ENCODE results near the gene SCMH1.

The SCMH1 gene

DNA sequence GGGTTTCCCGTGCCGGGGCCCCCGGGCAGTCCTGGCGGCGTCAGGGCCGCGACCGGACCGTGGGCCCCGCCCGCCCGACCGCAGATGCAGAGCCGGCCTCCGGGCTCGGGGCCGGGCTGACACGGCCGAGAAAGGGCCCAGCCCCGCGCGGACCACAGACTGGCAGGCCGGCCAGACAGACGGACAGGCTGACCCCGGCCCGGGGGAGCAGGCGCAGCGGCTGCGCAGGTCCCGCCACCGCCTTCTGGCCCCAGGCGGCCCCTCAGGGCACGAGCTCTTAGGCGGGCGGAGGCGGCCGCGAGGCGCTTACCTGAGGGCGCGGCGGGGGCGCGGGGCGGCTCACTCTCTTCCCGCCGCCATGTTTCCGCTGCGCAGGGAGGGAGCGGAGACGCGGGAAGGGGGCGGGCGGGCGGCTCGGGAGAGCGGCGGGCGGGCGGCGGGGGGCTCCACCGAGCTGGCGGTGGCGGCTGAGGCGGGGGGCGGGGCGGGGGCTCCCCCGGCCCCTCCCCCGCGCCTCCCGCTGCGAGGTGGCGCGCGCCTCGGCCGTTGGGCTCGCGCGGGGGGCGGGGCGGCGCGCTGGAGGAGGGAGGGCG is at the start of gene SCMH1:
Gene SCMH1 (minus strand): TSS at position 558 of the 593 bp plus-strand sequence. CDS start 56,173 bp downstream, outside the sequence.
- peak in 1 of 3 donors; percentile 47 for DNase-seq (ENCODE audit: low read depth in 2 of 3, low spot score in 1 of 3)

- no peak for DNase-seq (ENCODE audit: low read depth in 2 of 3, low spot score in 1 of 3)
Measured at GRCh38 chr1:41291195-41291594, 49.1 kb upstream of the SCMH1 start.

- no peak for DNase-seq (ENCODE audit: low read depth in 2 of 3, low spot score in 1 of 3)
Measured at GRCh38 chr1:41289196-41289595, 47.1 kb upstream of the SCMH1 start.

DNA sequence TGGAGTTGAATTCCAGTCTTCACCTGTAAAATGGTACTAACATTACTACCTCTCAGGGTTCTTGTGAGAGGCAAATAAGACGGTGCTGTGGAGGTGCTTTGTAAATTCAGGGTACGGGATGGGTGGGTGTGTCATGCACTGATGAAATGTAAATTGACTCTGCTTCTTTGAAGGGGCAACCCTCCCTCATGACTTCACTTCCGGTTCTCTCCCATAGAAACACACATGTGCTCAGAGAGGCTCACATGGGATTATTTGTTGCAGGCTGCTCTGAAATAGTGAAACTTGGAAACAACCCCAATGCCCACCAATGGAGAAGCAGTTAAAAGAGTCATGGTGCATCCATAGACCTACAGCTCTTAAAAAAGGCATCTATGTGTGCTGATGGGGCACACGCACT is 44.9 kb upstream of the SCMH1 start:
- no peak for DNase-seq (ENCODE audit: low read depth in 2 of 3, low spot score in 1 of 3)

DNA sequence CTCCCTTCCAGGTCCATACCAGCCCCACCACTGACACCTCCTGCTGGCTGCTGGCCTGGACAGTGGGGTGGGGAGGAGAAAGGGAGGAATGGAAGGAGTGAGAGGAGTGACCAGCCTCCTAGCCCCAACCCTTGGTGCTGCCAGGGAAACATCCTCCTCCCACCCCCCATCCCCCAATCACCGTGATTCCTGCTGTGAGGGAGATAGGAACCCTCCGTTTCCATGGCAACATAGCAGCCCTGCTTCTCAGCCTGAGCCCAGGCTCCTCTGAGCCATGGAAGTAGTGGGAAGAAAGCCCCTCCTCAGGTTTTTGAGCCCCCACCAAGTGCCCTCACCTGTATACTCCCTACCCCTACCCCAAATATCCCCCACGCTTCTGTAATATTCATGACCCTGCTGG is 44.4 kb upstream of the SCMH1 start:
- no peak for DNase-seq (ENCODE audit: low read depth in 2 of 3, low spot score in 1 of 3)

GRCh38 chr1:41285818-41286217 is 43.7 kb upstream of the SCMH1 start:
- no peak for DNase-seq (ENCODE audit: low read depth in 2 of 3, low spot score in 1 of 3)

- no peak for DNase-seq (ENCODE audit: low read depth in 2 of 3, low spot score in 1 of 3)
Measured at GRCh38 chr1:41284121-41284520, 42.0 kb upstream of the SCMH1 start.

DNA sequence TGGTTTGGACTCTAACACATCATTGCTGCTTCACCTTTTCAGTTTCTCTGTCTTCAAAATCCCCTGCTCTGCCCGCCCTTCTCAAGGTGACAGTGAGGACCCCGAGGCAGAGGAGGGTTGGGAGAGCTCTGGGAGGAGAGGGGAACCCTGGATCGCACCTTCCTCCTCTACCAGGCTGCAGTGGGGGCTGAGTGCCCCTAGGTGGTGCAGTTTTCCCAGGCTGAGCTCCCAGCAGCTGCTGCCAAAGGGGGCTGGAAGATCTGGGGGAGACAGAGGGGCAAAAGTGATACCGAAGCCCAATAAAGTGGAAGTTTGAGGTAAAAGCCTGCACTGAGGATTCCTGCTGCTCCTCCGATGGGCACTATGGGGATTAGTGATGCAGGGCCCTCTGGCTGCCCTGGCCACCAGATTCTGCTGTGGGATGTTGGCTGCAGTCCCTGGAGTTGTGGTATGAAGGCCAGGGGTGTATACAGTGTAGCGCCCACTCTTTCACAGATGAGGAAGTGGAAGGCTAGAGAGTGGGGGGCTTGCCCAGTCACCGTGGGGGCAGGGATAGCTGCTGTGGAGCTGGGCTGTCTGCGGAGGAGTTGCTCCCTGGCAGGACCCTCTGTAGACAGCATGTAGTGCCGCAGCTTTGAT is 40.7 kb upstream of the SCMH1 start:
- DNase-seq (ENCODE audit: low read depth in 2 of 3, low spot score in 1 of 3) = peak in 2 of 3 donors; percentile 13 to 18

GRCh38 chr1:41281334-41281733 is 39.2 kb upstream of the SCMH1 start:
- no peak for DNase-seq (ENCODE audit: low read depth in 2 of 3, low spot score in 1 of 3)

- no peak for DNase-seq (ENCODE audit: low read depth in 2 of 3, low spot score in 1 of 3)
Measured at GRCh38 chr1:41280202-41281032, 38.3 kb upstream of the SCMH1 start.

GRCh38 chr1:41278076-41278475 is 36.0 kb upstream of the SCMH1 start:
- no peak for DNase-seq (ENCODE audit: low read depth in 2 of 3, low spot score in 1 of 3)

GRCh38 chr1:41277371-41277975 is 35.4 kb upstream of the SCMH1 start:
- no peak for DNase-seq (ENCODE audit: low read depth in 2 of 3, low spot score in 1 of 3)

DNA sequence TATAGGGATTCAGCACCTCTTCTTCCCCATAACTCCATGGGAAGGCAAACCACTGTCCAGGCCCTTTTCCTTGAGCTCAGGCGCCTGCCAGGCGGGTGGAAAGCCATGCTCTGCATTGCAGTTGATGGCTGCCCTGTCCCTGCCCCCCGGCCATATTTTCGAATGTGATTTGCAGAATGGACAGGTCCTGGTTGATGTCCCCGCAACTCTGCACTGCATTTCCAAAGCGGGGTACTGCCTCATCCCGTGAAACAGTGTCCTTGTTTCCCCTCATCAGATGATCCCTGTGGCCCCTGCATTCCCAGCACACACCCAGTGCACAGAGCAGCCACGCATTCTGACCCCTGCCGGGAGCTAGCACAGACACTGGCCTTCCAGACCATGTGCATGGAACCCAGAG is 33.7 kb upstream of the SCMH1 start:
- no peak for DNase-seq (ENCODE audit: low read depth in 2 of 3, low spot score in 1 of 3)

GRCh38 chr1:41274752-41275545 is 32.8 kb upstream of the SCMH1 start:
- DNase-seq (ENCODE audit: low read depth in 2 of 3, low spot score in 1 of 3) = no peak

DNA sequence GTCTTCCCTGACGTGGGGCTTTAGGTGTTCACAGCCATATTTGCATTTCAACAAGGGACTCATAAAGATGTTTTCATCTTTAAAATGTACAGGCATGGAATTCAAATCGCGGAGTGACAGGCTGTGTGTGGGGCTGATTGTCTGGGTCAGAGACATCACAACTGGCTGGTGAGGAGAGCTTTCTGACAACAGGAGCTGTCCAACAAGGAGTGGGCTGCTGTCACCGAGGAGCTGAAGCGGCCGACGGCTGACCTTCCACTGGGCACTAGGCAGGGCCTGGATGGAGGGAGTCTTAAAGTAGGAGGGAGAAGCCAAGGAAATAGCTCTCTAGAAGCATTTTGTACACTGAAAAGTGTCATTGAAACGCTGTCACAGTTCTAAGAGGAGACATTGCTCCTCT is 30.5 kb upstream of the SCMH1 start:
- DNase-seq (ENCODE audit: low read depth in 2 of 3, low spot score in 1 of 3) = no peak

DNA sequence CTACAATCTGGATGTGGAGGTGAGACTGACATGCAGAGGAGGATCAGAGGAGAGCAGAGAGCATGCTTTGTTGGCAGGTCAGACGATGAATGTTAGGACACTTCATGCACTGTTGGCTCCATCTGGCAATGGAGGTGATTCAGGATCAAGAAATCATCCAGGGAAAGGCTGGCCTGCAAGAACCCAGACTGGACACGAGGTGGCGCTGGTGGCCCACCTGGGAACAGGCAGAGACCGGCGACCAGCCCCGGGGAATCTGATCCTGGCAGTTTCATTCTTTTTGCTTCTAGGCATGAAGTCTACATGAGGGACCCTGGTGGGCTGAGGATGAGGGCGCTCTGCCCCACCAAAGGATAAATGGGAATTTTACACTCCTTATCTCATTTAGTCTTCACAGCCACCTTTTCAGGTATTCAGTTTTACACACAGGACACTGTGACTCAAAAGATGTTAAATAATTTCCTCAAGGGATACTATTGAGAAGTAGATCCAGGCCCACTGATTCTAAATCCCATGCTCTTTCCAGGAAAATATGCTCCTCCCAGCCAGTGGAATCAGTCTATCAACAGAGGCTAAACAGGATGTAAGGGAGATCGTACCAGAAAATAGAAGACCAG is 26.2 kb upstream of the SCMH1 start:
- peak; percentile 27 to 70 (median 44) for DNase-seq (ENCODE audit: low read depth in 2 of 3, low spot score in 1 of 3)

DNA sequence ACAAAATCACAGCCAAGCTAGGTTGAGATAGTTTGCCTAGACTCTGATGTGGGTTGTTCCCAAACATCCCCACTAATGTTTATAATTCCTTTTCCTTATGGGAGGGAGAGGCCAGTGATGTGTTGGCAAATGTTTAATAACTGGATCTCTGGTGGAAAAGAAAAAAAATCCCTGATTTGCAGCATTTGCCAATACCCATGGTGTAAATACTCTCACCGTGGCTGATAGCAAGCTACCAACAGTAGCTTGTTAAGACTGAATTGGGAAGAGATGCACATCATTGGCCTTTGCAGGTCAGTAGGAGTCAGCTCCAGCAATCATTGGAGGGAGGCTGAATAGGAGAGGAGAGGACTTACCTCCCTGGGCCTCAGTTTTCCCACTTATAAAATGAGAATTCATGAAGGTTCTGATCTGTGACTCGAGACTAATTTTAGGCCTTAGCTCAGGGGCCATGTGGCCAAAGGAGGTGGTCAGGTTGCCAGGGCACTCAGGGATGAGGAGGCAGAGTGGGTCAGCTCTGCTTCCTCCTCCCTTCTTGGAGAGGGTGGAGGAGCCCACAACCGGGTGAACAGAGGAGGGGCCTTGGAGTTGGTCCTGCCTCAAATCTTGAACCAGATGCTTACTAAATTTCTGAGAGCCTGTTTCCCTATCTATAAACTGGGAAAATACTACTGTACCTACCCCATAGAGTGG is 20.0 kb upstream of the SCMH1 start:
- no peak for DNase-seq (ENCODE audit: low read depth in 2 of 3, low spot score in 1 of 3)

GRCh38 chr1:41260768-41261167 is 18.7 kb upstream of the SCMH1 start:
- DNase-seq (ENCODE audit: low read depth in 2 of 3, low spot score in 1 of 3) = no peak

DNA sequence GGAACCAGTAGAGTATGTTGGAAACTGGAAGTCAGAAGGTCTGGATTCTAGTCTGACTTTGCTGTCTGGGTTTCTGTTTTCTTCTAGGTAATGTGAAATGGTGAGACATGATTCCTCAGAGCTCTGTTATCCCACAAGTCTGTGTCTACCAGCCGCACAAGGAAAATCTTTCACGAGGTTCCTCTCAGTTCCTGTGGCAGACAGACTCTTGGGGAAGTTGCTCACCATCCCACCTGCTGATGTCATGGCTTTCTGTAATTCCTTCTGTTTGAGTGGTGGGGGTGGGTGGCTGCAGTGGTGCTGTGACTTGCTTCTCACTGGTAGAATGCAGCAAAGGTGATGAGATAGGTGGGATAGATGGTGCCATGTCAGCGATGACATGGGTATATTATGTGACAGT is 17.1 kb upstream of the SCMH1 start:
- no peak for DNase-seq (ENCODE audit: low read depth in 2 of 3, low spot score in 1 of 3)

- DNase-seq (ENCODE audit: low read depth in 2 of 3, low spot score in 1 of 3) = no peak
Measured at GRCh38 chr1:41255978-41256377, 13.9 kb upstream of the SCMH1 start.

Data from stimulated activated CD4-positive, alpha-beta T cell treated with anti-CD3 and anti-CD28 coated beads, Interleukin-12 subunit alpha, Interleukin-12 subunit beta, amount 100 ng/mL, for 48 hours (primary cell).